HG02938 (cell line): ENCODE data around the gene DNMT1.

ENCODE experiments used
- ATAC-seq: cut with Tn5 transposase; IDR thresholded peaks from one replicate; pipeline ENCODE4 v1.9.1; 2021; ENCODE audit warnings: mild to moderate bottlenecking, moderate library complexity; ENCODE audit not compliant: unreplicated experiment

The DNMT1 gene

GRCh38 chr19:10115392-10116084 is 79.2 kb downstream of the DNMT1 start:
- no peak for ATAC-seq

GRCh38 chr19:10114651-10115391 is 79.9 kb downstream of the DNMT1 start:
- no peak for ATAC-seq

- no peak for ATAC-seq
Observed at GRCh38 chr19:10113964-10114650, 80.6 kb downstream of the DNMT1 start.

- ATAC-seq: no peak
Observed at GRCh38 chr19:10113592-10113963, 81.2 kb downstream of the DNMT1 start.

GRCh38 chr19:10112895-10113591 is 81.7 kb downstream of the DNMT1 start:
- no peak for ATAC-seq

GRCh38 chr19:10112037-10112761 is 82.6 kb downstream of the DNMT1 start:
- ATAC-seq: no peak

GRCh38 chr19:10111405-10111811 is 83.3 kb downstream of the DNMT1 start, which contains the start of gene P2RY11:
TSS of gene P2RY11 (plus strand) at chr19:10111693. CDS start at chr19:10111722, 29 bp downstream.
- ATAC-seq: no peak

- ATAC-seq: no peak
Observed at GRCh38 chr19:10110972-10111317, 83.8 kb downstream of the DNMT1 start.

GRCh38 chr19:10110076-10110971 is 84.4 kb downstream of the DNMT1 start:
- no peak for ATAC-seq

- ATAC-seq: no peak
Observed at GRCh38 chr19:10109528-10109927, 85.2 kb downstream of the DNMT1 start.

GRCh38 chr19:10107817-10108367 is 86.9 kb downstream of the DNMT1 start:
- ATAC-seq: no peak

GRCh38 chr19:10107254-10107653 is 87.5 kb downstream of the DNMT1 start:
- ATAC-seq: no peak

- peak; percentile 43 for ATAC-seq
Observed at GRCh38 chr19:10106100-10106936, 88.4 kb downstream of the DNMT1 start, which contains the start of gene PPAN. TSS of gene PPAN (plus strand) at chr19:10106362. CDS start at chr19:10106395, 33 bp downstream.

GRCh38 chr19:10105509-10106099 is 89.1 kb downstream of the DNMT1 start:
- ATAC-seq: no peak

GRCh38 chr19:10104665-10105508 is 89.9 kb downstream of the DNMT1 start:
- ATAC-seq: peak; percentile 40

- ATAC-seq: no peak
Observed at GRCh38 chr19:10104130-10104513, 90.6 kb downstream of the DNMT1 start.

GRCh38 chr19:10102787-10103236 is 91.9 kb downstream of the DNMT1 start:
- ATAC-seq: peak; percentile 33
